Measurements from ENCODE around the gene ACAA1. TPM values are rescaled to one million over a fixed set of nuclear protein-coding genes. Genes with fewer than 3 reads are reported as not detected.

ACAA1 gene
- total and polyA plus RNA-seq, 2 experiments from 2014 or later = 21.4 to 26.6 TPM

GRCh38 chr3:38125305-38126120 lies 11.4 kb downstream of the ACAA1 start (continued):
- TF ChIP-seq, protein P1, sequence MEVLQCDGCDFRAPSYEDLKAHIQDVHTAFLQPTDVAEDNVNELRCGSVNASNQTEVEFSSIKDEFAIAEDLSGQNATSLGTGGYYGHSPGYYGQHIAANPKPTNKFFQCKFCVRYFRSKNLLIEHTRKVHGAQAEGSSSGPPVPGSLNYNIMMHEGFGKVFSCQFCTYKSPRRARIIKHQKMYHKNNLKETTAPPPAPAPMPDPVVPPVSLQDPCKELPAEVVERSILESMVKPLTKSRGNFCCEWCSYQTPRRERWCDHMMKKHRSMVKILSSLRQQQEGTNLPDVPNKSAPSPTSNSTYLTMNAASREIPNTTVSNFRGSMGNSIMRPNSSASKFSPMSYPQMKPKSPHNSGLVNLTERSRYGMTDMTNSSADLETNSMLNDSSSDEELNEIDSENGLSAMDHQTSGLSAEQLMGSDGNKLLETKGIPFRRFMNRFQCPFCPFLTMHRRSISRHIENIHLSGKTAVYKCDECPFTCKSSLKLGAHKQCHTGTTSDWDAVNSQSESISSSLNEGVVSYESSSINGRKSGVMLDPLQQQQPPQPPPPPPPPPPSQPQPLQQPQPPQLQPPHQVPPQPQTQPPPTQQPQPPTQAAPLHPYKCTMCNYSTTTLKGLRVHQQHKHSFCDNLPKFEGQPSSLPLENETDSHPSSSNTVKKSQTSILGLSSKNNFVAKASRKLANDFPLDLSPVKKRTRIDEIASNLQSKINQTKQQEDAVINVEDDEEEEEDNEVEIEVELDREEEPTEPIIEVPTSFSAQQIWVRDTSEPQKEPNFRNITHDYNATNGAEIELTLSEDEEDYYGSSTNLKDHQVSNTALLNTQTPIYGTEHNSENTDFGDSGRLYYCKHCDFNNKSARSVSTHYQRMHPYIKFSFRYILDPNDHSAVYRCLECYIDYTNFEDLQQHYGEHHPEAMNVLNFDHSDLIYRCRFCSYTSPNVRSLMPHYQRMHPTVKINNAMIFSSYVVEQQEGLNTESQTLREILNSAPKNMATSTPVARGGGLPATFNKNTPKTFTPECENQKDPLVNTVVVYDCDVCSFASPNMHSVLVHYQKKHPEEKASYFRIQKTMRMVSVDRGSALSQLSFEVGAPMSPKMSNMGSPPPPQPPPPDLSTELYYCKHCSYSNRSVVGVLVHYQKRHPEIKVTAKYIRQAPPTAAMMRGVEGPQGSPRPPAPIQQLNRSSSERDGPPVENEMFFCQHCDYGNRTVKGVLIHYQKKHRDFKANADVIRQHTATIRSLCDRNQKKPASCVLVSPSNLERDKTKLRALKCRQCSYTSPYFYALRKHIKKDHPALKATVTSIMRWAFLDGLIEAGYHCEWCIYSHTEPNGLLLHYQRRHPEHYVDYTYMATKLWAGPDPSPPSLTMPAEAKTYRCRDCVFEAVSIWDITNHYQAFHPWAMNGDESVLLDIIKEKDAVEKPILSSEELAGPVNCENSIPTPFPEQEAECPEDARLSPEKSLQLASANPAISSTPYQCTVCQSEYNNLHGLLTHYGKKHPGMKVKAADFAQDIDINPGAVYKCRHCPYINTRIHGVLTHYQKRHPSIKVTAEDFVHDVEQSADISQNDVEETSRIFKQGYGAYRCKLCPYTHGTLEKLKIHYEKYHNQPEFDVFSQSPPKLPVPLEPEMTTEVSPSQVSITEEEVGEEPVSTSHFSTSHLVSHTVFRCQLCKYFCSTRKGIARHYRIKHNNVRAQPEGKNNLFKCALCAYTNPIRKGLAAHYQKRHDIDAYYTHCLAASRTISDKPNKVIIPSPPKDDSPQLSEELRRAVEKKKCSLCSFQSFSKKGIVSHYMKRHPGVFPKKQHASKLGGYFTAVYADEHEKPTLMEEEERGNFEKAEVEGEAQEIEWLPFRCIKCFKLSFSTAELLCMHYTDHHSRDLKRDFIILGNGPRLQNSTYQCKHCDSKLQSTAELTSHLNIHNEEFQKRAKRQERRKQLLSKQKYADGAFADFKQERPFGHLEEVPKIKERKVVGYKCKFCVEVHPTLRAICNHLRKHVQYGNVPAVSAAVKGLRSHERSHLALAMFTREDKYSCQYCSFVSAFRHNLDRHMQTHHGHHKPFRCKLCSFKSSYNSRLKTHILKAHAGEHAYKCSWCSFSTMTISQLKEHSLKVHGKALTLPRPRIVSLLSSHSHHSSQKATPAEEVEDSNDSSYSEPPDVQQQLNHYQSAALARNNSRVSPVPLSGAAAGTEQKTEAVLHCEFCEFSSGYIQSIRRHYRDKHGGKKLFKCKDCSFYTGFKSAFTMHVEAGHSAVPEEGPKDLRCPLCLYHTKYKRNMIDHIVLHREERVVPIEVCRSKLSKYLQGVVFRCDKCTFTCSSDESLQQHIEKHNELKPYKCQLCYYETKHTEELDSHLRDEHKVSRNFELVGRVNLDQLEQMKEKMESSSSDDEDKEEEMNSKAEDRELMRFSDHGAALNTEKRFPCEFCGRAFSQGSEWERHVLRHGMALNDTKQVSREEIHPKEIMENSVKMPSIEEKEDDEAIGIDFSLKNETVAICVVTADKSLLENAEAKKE (CRISPR knock-in tag; IDR thresholded peaks at IDR 0.05) = no peak

DNA sequence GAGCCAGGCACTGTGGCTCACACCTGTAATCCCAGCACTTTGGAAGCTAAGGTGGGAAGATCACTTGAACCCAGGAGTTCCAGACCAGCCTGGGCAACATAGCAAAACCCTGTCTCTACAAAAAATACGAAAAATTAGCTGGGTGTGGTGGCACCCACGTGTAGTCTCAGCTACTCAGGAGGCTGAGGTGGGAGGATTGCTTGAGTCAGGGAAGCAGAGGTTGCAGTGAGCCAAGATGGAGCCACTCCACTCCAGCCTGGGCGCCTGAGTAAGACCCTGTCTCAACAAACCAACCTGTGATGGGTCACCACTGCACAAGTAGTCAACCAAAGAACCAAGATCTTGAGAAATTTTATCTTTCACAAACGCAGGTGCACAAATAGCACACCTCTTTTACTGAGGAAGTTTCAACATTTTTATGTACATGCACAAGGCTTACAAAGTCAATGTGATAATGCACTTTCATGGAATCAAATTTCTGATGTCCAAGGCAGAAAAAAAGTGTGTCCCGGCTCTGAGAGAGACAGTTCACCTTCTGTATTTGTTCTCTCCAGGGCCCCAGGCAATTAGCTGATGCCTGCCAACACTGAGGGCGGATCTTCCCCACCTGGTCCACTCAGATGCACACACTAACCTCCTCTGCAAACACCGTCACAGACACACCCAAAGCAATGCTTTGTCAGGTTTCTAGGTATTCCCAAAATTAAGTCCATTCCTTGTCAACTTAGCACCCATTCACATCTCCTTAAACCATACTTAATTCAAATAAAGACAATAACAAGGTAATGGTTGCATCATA lies 12.4 kb downstream of the ACAA1 start:
- Mint-ChIP-seq H3K36me3 (ENCODE audit: low read depth) (peaks cover 65% of the 10 kb centered on the region), H3K27me3 (ENCODE audit: insufficient read depth, low read depth, poor library complexity) (peaks cover 5% of the 10 kb centered on the region), H3K9me3 (no peaks in the 10 kb centered on the region), H3K27ac (no peak overlapping the region), H3K4me1 (no peaks in the 10 kb centered on the region), H3K4me3 (no peak overlapping the region)
- Histone ChIP-seq H3K27ac (ENCODE audit: low read depth) (no peak overlapping the region), H3K79me2 (replicated peaks; ENCODE audit: insufficient read depth) (no peaks in the 10 kb centered on the region), H3K27me3 (ENCODE audit: insufficient read depth) (no peaks in the 10 kb centered on the region), H3K9me2 (ENCODE audit: insufficient read depth) (no peaks in the 10 kb centered on the region), H3K36me3 (ENCODE audit: insufficient read depth) (peaks cover 23% of the 10 kb centered on the region), H3K4me3 (no peak overlapping the region), H3K4me2 (no peak overlapping the region), H3K4me1 (ENCODE audit: insufficient read depth) (no peaks in the 10 kb centered on the region), H3F3A (replicated peaks; ENCODE audit: low read depth) (no peaks in the 10 kb centered on the region), H2AFZ (no peak overlapping the region), H4K20me1 (replicated peaks; ENCODE audit: insufficient read depth) (peaks cover 6% of the 10 kb centered on the region; the same call in 1 of the 2 replicates)
- ATAC-seq (no peak), DNase-seq (ENCODE audit: low spot score) (no peak)
- TF ChIP-seq ZNF331 (CRISPR knock-in tag; IDR thresholded peaks at IDR 0.05; ENCODE audit: low read depth) (no peak), NANOG (IDR thresholded peaks at IDR 0.05; ENCODE audit: borderline replicate concordance) (no peak), EZH2phosphoT487 (IDR thresholded peaks at IDR 0.05; ENCODE audit: unreplicated experiment) (no peak), EZH2 (IDR thresholded peaks at IDR 0.05; ENCODE audit: low read depth, unreplicated experiment) (no peak), ZNF114 (CRISPR knock-in tag; IDR thresholded peaks at IDR 0.05) (no peak), POLR2AphosphoS5 (IDR thresholded peaks at IDR 0.05; ENCODE audit: low read depth) (no peak), CREB1 (CRISPR knock-in tag; IDR thresholded peaks at IDR 0.05; ENCODE audit: low read depth) (no peak)
- TF ChIP-seq, protein P2, sequence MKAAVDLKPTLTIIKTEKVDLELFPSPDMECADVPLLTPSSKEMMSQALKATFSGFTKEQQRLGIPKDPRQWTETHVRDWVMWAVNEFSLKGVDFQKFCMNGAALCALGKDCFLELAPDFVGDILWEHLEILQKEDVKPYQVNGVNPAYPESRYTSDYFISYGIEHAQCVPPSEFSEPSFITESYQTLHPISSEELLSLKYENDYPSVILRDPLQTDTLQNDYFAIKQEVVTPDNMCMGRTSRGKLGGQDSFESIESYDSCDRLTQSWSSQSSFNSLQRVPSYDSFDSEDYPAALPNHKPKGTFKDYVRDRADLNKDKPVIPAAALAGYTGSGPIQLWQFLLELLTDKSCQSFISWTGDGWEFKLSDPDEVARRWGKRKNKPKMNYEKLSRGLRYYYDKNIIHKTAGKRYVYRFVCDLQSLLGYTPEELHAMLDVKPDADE (IDR thresholded peaks at IDR 0.05) = no peak
- TF ChIP-seq, protein P3, sequence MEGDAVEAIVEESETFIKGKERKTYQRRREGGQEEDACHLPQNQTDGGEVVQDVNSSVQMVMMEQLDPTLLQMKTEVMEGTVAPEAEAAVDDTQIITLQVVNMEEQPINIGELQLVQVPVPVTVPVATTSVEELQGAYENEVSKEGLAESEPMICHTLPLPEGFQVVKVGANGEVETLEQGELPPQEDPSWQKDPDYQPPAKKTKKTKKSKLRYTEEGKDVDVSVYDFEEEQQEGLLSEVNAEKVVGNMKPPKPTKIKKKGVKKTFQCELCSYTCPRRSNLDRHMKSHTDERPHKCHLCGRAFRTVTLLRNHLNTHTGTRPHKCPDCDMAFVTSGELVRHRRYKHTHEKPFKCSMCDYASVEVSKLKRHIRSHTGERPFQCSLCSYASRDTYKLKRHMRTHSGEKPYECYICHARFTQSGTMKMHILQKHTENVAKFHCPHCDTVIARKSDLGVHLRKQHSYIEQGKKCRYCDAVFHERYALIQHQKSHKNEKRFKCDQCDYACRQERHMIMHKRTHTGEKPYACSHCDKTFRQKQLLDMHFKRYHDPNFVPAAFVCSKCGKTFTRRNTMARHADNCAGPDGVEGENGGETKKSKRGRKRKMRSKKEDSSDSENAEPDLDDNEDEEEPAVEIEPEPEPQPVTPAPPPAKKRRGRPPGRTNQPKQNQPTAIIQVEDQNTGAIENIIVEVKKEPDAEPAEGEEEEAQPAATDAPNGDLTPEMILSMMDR (conservative IDR thresholded peaks at IDR 0.05; ENCODE audit: low read depth in 2 of 2) = no peak

Data from GM23338 (cell line).